Hepatocyte (in vitro differentiated cells): ENCODE measurements around the gene SDHAF3.
"Not testable (repeated sequence)": the region's sequence is repeated elsewhere in the genome, so short reads cannot be mapped to it uniquely, and the experiment has no call there.

Experiments used
- EZH2 ChIP-seq: fragments of 200-600 bp; sonication (generic); IDR thresholded peaks from 2 replicates; pipeline ENCODE4 v1.6.1; 2016; ENCODE audit warnings: antibody characterized with exemption, mild to moderate bottlenecking, borderline replicate concordance
- EZH2phosphoT487 ChIP-seq: fragments of 200-600 bp; sonication (generic); IDR thresholded peaks from one replicate; pipeline ENCODE4 v1.6.1; 2018; ENCODE audit warnings: antibody characterized with exemption, mild to moderate bottlenecking, low read depth, moderate library complexity; ENCODE audit not compliant: unreplicated experiment, severe bottlenecking
- TF ChIP-seq, protein P1 (sequence below): fragments of 200-600 bp; sonication (generic); IDR thresholded peaks from 2 replicates; pipeline ENCODE4 v1.5.1; 2016; ENCODE audit warnings: antibody characterized with exemption, mild to moderate bottlenecking; ENCODE audit not compliant: poor library complexity

DNA sequence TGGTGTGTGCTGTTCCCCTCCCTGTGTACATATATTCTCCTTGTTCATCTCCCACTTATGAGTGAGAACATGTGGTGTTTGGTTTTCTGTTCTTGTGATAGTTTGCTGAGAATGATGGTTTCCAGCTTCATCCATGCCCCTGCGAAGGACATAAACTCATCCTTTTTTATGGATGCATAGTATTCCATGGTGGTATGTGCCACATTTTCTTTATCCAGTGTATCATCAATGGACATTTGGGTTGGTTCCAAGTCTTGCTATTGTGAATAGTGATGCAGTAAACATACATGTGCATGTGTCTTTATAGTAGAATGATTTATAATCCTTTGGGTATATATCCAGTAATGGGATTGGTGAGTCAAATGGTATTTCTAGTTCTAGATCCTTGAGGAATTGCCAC lies 44.1 kb downstream of the SDHAF3 start:
- TF ChIP-seq, protein P1, sequence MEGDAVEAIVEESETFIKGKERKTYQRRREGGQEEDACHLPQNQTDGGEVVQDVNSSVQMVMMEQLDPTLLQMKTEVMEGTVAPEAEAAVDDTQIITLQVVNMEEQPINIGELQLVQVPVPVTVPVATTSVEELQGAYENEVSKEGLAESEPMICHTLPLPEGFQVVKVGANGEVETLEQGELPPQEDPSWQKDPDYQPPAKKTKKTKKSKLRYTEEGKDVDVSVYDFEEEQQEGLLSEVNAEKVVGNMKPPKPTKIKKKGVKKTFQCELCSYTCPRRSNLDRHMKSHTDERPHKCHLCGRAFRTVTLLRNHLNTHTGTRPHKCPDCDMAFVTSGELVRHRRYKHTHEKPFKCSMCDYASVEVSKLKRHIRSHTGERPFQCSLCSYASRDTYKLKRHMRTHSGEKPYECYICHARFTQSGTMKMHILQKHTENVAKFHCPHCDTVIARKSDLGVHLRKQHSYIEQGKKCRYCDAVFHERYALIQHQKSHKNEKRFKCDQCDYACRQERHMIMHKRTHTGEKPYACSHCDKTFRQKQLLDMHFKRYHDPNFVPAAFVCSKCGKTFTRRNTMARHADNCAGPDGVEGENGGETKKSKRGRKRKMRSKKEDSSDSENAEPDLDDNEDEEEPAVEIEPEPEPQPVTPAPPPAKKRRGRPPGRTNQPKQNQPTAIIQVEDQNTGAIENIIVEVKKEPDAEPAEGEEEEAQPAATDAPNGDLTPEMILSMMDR: not testable (repeated sequence)
- not testable (repeated sequence) for TF ChIP-seq EZH2, EZH2phosphoT487
